GM23338 (cell line): ENCODE data around the gene NXN. TPM values are rescaled to one million over a fixed set of nuclear protein-coding genes. Genes with fewer than 3 reads are reported as not detected.

Experiments
- ATAC-seq: fragments of 200-7000 bp; cut with Tn5 transposase; 3 replicates; pipeline ENCODE4 v1.9.1; 2020
- DNase-seq: peaks from one replicate; pipeline ENCODE4 v3.0.0-alpha.2; 2015; ENCODE audit warnings: low spot score
- H2AFZ ChIP-seq: fragments of 200-600 bp; sonication (generic); 2 replicates; pipeline ENCODE4 v1.8.0; 2016; ENCODE audit warnings: antibody characterized with exemption, mild to moderate bottlenecking, moderate library complexity
- H3F3A ChIP-seq: fragments of 200-600 bp; sonication (generic); replicated peaks from 2 replicates; pipeline ENCODE4 v1.8.0; 2017; ENCODE audit warnings: antibody characterized with exemption, mixed run types, low read depth
- H3K27ac ChIP-seq: fragments of 200-600 bp; sonication (generic); 2 replicates; pipeline ENCODE4 v1.6.1; 2016; ENCODE audit warnings: low read depth
- H3K27me3 ChIP-seq: fragments of 200-600 bp; sonication (generic); 2 replicates; pipeline ENCODE4 v1.8.0; 2016; ENCODE audit warnings: mild to moderate bottlenecking, mixed run types, moderate library complexity; ENCODE audit not compliant: insufficient read depth
- H3K36me3 ChIP-seq: fragments of 200-600 bp; sonication (generic); 2 replicates; pipeline ENCODE4 v1.8.0; 2016; ENCODE audit warnings: mild to moderate bottlenecking; ENCODE audit not compliant: insufficient read depth
- H3K4me1 ChIP-seq: fragments of 200-600 bp; sonication (generic); 2 replicates; pipeline ENCODE4 v1.8.0; 2016; ENCODE audit warnings: mild to moderate bottlenecking, moderate library complexity; ENCODE audit not compliant: insufficient read depth
- H3K4me2 ChIP-seq: fragments of 200-600 bp; sonication (generic); 2 replicates; pipeline ENCODE4 v1.7.1; 2017; ENCODE audit warnings: mixed run types
- H3K4me3 ChIP-seq: fragments of 200-600 bp; sonication (generic); 2 replicates; pipeline ENCODE4 v1.6.1; 2016; ENCODE audit warnings: mixed run types
- H3K79me2 ChIP-seq: fragments of 200-600 bp; sonication (generic); replicated peaks from 2 replicates; pipeline ENCODE4 v1.8.0; 2017; ENCODE audit warnings: mild to moderate bottlenecking; ENCODE audit not compliant: insufficient read depth
- H3K9me2 ChIP-seq: fragments of 200-600 bp; sonication (generic); 2 replicates; pipeline ENCODE4 v1.8.0; 2017; ENCODE audit not compliant: insufficient read depth
- H4K20me1 ChIP-seq: fragments of 200-600 bp; sonication (generic); replicated peaks from 2 replicates; pipeline ENCODE4 v1.8.0; 2017; ENCODE audit warnings: mild to moderate bottlenecking; ENCODE audit not compliant: insufficient read depth
- H3K27ac Mint-ChIP-seq: 2 replicates; pipeline ENCODE4 v1.8.0; 2020; ENCODE audit warnings: inconsistent platforms, mild to moderate bottlenecking, moderate library complexity, mixed read lengths
- H3K27me3 Mint-ChIP-seq: 3 replicates; pipeline ENCODE4 v1.8.0; 2022; ENCODE audit warnings: low read depth, mild to moderate bottlenecking, moderate library complexity, mixed read lengths, inconsistent platforms; ENCODE audit not compliant: insufficient read depth, poor library complexity
- H3K36me3 Mint-ChIP-seq: 3 replicates; pipeline ENCODE4 v1.8.0; 2021; ENCODE audit warnings: low read depth, mild to moderate bottlenecking, inconsistent platforms, moderate library complexity, mixed read lengths
- H3K4me1 Mint-ChIP-seq: 3 replicates; pipeline ENCODE4 v1.8.0; 2020; ENCODE audit warnings: mild to moderate bottlenecking, inconsistent platforms, mixed read lengths
- H3K4me3 Mint-ChIP-seq: 3 replicates; pipeline ENCODE4 v1.8.0; 2021; ENCODE audit warnings: moderate library complexity, mild to moderate bottlenecking, inconsistent platforms, mixed read lengths
- H3K9me3 Mint-ChIP-seq: 3 replicates; pipeline ENCODE4 v1.8.0; 2020; ENCODE audit warnings: moderate library complexity, mild to moderate bottlenecking, inconsistent platforms, mixed read lengths
- CREB1 ChIP-seq: fragments of 250-450 bp; sonication (Bioruptor Pico); IDR thresholded peaks from 2 replicates; pipeline ENCODE4 v1.5.0; 2020; ENCODE audit warnings: low read depth, mild to moderate bottlenecking, moderate library complexity
- CTCF ChIP-seq, 2 experiments: fragments of 200-600 bp in 1 of 2; sonication (generic) in 1 of 2; conservative IDR thresholded peaks; 2 replicates each; pipeline versions ENCODE4 v1.5.1 to v1.6.1; 2016 to 2017; ENCODE audit warnings: antibody characterized with exemption in 2 of 2, low read depth in 2 of 2, mild to moderate bottlenecking in 2 of 2, moderate library complexity in 1 of 2
- ETS1 ChIP-seq: IDR thresholded peaks from 2 replicates; pipeline ENCODE4 v1.6.1; 2016; ENCODE audit warnings: antibody characterized with exemption
- EZH2 ChIP-seq: fragments of 200-600 bp; sonication (generic); IDR thresholded peaks from one replicate; pipeline ENCODE4 v1.8.0; 2017; ENCODE audit warnings: antibody characterized with exemption, mild to moderate bottlenecking, low read depth; ENCODE audit not compliant: unreplicated experiment
- EZH2phosphoT487 ChIP-seq: fragments of 200-600 bp; sonication (generic); IDR thresholded peaks from one replicate; pipeline ENCODE4 v1.8.1; 2018; ENCODE audit warnings: antibody characterized with exemption; ENCODE audit not compliant: unreplicated experiment
- JUNB ChIP-seq: IDR thresholded peaks from one replicate; pipeline ENCODE4 v1.6.1; 2016; ENCODE audit warnings: antibody characterized with exemption; ENCODE audit not compliant: unreplicated experiment
- NANOG ChIP-seq: IDR thresholded peaks from 2 replicates; pipeline ENCODE4 v1.6.1; 2016; ENCODE audit warnings: antibody characterized with exemption, borderline replicate concordance
- POLR2AphosphoS5 ChIP-seq: IDR thresholded peaks from 2 replicates; pipeline ENCODE4 v1.6.1; 2016; ENCODE audit warnings: antibody characterized with exemption, low read depth
- REST ChIP-seq: IDR thresholded peaks from one replicate; pipeline ENCODE4 v1.6.1; 2018; ENCODE audit warnings: antibody characterized with exemption; ENCODE audit not compliant: unreplicated experiment
- STAT1 ChIP-seq: IDR thresholded peaks from one replicate; pipeline ENCODE4 v1.6.1; 2016; ENCODE audit warnings: antibody characterized with exemption; ENCODE audit not compliant: unreplicated experiment
- ZNF114 ChIP-seq: fragments of 250-450 bp; sonication (Bioruptor Pico); IDR thresholded peaks from 2 replicates; pipeline ENCODE4 v1.5.0; 2020; ENCODE audit warnings: mild to moderate bottlenecking, moderate library complexity
- ZNF331 ChIP-seq: fragments of 250-450 bp; sonication (Bioruptor Pico); IDR thresholded peaks from 2 replicates; pipeline ENCODE4 v1.5.0; 2020; ENCODE audit warnings: low read depth, mild to moderate bottlenecking, moderate library complexity
- ZNF462 ChIP-seq: fragments of 250-450 bp; sonication (Bioruptor Pico); IDR thresholded peaks from 2 replicates; pipeline ENCODE4 v1.5.0; 2020; ENCODE audit warnings: mild to moderate bottlenecking, moderate library complexity
- polyA plus RNA-seq: library from polyadenylated mRNA; unstranded; fragments of >200 nt; fragmentation: Nextera tagmentation; extraction: Ambion mirVana; gene quantifications from 2 replicates; pipeline ENCODE4 v1.2.1, GENCODE V29; 2016
- total RNA-seq: library from RNA; depleted of rRNA; stranded (reverse); fragments of >200 nt; shearing (Covaris generic); gene quantifications from 2 replicates; pipeline ENCODE4 v1.2.3, GENCODE V29; 2014

The NXN gene
- total and polyA plus RNA-seq, 2 experiments from 2014 or later: 31.8 to 105 TPM

GRCh38 chr17:983921-984320 is 4.3 kb upstream of the NXN start:
- Mint-ChIP-seq H3K27ac (no peak overlapping the region), H3K36me3 (no peaks in the 10 kb centered on the region), H3K4me1 (peaks cover 7% of the 10 kb centered on the region; the same call in 1 of the 3 replicates), H3K4me3 (no peak overlapping the region), H3K27me3 (peaks cover 14% of the 10 kb centered on the region), H3K9me3 (no peaks in the 10 kb centered on the region)
- no peaks in the 10 kb centered on the region for H3K36me3 ChIP-seq
- DNase-seq (no peak), ATAC-seq (no peak)
- H4K20me1 ChIP-seq: no peaks in the 10 kb centered on the region
- H3K4me1 ChIP-seq: peaks cover 5% of the 10 kb centered on the region; the same call in 1 of the 2 replicates
- H3K9me2 ChIP-seq: no peaks in the 10 kb centered on the region
- TF ChIP-seq CREB1 (CRISPR knock-in tag) (no peak), POLR2AphosphoS5 (no peak), ZNF462 (CRISPR knock-in tag) (no peak), CTCF (conservative IDR thresholded peaks at IDR 0.05; ENCODE audit: low read depth in 2 of 2) (no peak), ZNF331 (no peak), REST (no peak), NANOG (no peak), ETS1 (no peak), STAT1 (no peak), JUNB (no peak), ZNF114 (CRISPR knock-in tag) (no peak), EZH2phosphoT487 (no peak), EZH2 (no peak)
- no peak overlapping the region for H3K4me3 ChIP-seq
- no peaks in the 10 kb centered on the region; the same call in 1 of the 2 replicates for H3K79me2 ChIP-seq
- peaks cover 7% of the 10 kb centered on the region; the same call in 1 of the 2 replicates for H3F3A ChIP-seq
- no peak overlapping the region for H3K4me2 ChIP-seq
- H3K27me3 ChIP-seq: no peaks in the 10 kb centered on the region
- H3K27ac ChIP-seq: no peak overlapping the region
- H2AFZ ChIP-seq: no peak overlapping the region
